GM21786 (cell line): ENCODE data around the gene PTMS.
"Not testable (repeated sequence)": the region's sequence is repeated elsewhere in the genome, so short reads cannot be mapped to it uniquely, and the experiment has no call there.

Experiments
- ATAC-seq: cut with Tn5 transposase; IDR thresholded peaks from one replicate; pipeline ENCODE4 v1.9.1; 2021; ENCODE audit not compliant: unreplicated experiment

The PTMS gene

GRCh38 chr12:6765634-6766581 lies at the start of gene PTMS:
PTMS (plus strand) TSS chr12:6766363; CDS start chr12:6766706, 343 bp downstream.
- ATAC-seq = no peak

GRCh38 chr12:6716874-6717437 lies 49.2 kb upstream of the PTMS start:
- no peak for ATAC-seq

GRCh38 chr12:6722863-6723262 lies 43.3 kb upstream of the PTMS start:
- no peak for ATAC-seq

GRCh38 chr12:6723607-6724408 lies 42.4 kb upstream of the PTMS start, which contains the start of gene COPS7A:
COPS7A (plus strand) TSS chr12:6724046; CDS start chr12:6724657, 611 bp downstream.
- ATAC-seq = peak; percentile 93

GRCh38 chr12:6724409-6724797 lies 41.8 kb upstream of the PTMS start:
- ATAC-seq = no peak

- ATAC-seq = no peak
Observed at GRCh38 chr12:6725350-6725749, 40.8 kb upstream of the PTMS start.

GRCh38 chr12:6729186-6729585 lies 37.0 kb upstream of the PTMS start:
- ATAC-seq = no peak

GRCh38 chr12:6730169-6730568 lies 36.0 kb upstream of the PTMS start:
- no peak for ATAC-seq

GRCh38 chr12:6734506-6735387 lies 31.4 kb upstream of the PTMS start:
- ATAC-seq = no peak

- ATAC-seq = no peak
Observed at GRCh38 chr12:6735448-6736191, 30.5 kb upstream of the PTMS start.

- no peak for ATAC-seq
Observed at GRCh38 chr12:6736754-6737153, 29.4 kb upstream of the PTMS start.

- not testable (repeated sequence) for ATAC-seq
Observed at GRCh38 chr12:6742080-6742479, 24.1 kb upstream of the PTMS start.

- ATAC-seq = no peak
Observed at GRCh38 chr12:6742834-6743233, 23.3 kb upstream of the PTMS start.

GRCh38 chr12:6743300-6743699 lies 22.9 kb upstream of the PTMS start:
- not testable (repeated sequence) for ATAC-seq

GRCh38 chr12:6745741-6746525 lies 20.2 kb upstream of the PTMS start:
- no peak for ATAC-seq

GRCh38 chr12:6747216-6747615 lies 18.9 kb upstream of the PTMS start:
- ATAC-seq = no peak

- ATAC-seq = no peak
Observed at GRCh38 chr12:6748761-6749160, 17.4 kb upstream of the PTMS start.

GRCh38 chr12:6750506-6750905 lies 15.7 kb upstream of the PTMS start:
- no peak for ATAC-seq

GRCh38 chr12:6751767-6752166 lies 14.4 kb upstream of the PTMS start:
- ATAC-seq = no peak
